Breast epithelium (tissue), 4 donors: ENCODE data around the gene LIPT2. TPM values are rescaled to one million over a fixed set of nuclear protein-coding genes. Genes with fewer than 3 reads are reported as not detected.
"Not testable (repeated sequence)": the region's sequence is repeated elsewhere in the genome, so short reads cannot be mapped to it uniquely, and the experiment has no call there.

Source experiments
- DNase-seq, 2 donors: peaks; one replicate each; pipeline ENCODE4 v3.0.0-alpha.2; 2019; ENCODE audit warnings: low spot score in 2 of 2
- H3K27ac ChIP-seq, 2 donors: fragments of 200-600 bp; sonication (generic) in 1 of 2; one replicate each; pipeline ENCODE4 v1.5.1; 2016 to 2019; ENCODE audit warnings: mild to moderate bottlenecking in 1 of 2
- H3K27me3 ChIP-seq, 2 donors: fragments of 200-600 bp; sonication (generic) in 1 of 2; one replicate each; pipeline versions ENCODE4 v1.5.1 to v1.6.0; 2017 to 2019; ENCODE audit warnings: control low read depth in 1 of 2, mild to moderate bottlenecking in 1 of 2
- H3K36me3 ChIP-seq: fragments of 200-600 bp; one replicate; pipeline ENCODE4 v1.5.1; 2019
- H3K4me1 ChIP-seq, 2 donors: fragments of 200-600 bp; sonication (generic); one replicate each; pipeline ENCODE4 v1.5.1; 2016 to 2019; ENCODE audit warnings: control low read depth in 1 of 2
- H3K4me3 ChIP-seq, 3 donors: fragments of 200-600 bp; sonication (generic); 1 replicate in 2 of 3; 2 replicates in 1 of 3; pipeline ENCODE4 v1.5.1; 2016 to 2019; ENCODE audit warnings: mild to moderate bottlenecking in 3 of 3, moderate library complexity in 2 of 3
- H3K9me3 ChIP-seq, 2 donors: fragments of 200-600 bp; sonication (generic) in 1 of 2; one replicate each; pipeline ENCODE4 v1.5.1; 2016 to 2019; ENCODE audit warnings: control low read depth in 1 of 2
- POLR2A ChIP-seq: fragments of 450-650 bp; IDR thresholded peaks from one replicate; pipeline ENCODE4 v1.6.1; 2016; ENCODE audit warnings: antibody characterized with exemption, mild to moderate bottlenecking, moderate library complexity
- POLR2AphosphoS5 ChIP-seq, 3 donors: sonication (generic); formaldehyde crosslinking; IDR thresholded peaks; one replicate each; pipeline ENCODE4 v1.6.1; 2017; ENCODE audit warnings: antibody characterized with exemption in 3 of 3
- intact Hi-C: fragments of 100-400 bp; cut with DNase I; formaldehyde crosslinking; loops from one replicate; pipeline ENCODE4 v1.15.1; 2023; ENCODE audit warnings: low total_unique reads
- total RNA-seq, 3 donors: library from RNA; depleted of rRNA; stranded (reverse); fragments of >200 nt; gene quantifications; one replicate each; pipeline ENCODE4 v1.1.0, GENCODE V29; 2016
- TF ChIP-seq, protein P1 (sequence below), 3 donors: fragments of 450-650 bp; IDR thresholded peaks; one replicate each; pipeline ENCODE4 v1.5.1; 2016 to 2017; ENCODE audit warnings: antibody characterized with exemption in 3 of 3, mild to moderate bottlenecking in 3 of 3, moderate library complexity in 3 of 3

LIPT2 gene
- total RNA-seq, 3 donors from 2014 or later = 2.0 to 13.5 (median 9.8) TPM

GRCh38 chr11:74522776-74523175 lies 29.3 kb upstream of the LIPT2 start:
- Histone ChIP-seq H3K4me3 (no peak overlapping the region), H3K4me1 (no peaks in the 10 kb centered on the region), H3K36me3 (no peaks in the 10 kb centered on the region), H3K27ac (no peak overlapping the region), H3K27me3 (no peaks in the 10 kb centered on the region), H3K9me3 (no peaks in the 10 kb centered on the region)
- TF ChIP-seq POLR2A = no peak
- TF ChIP-seq POLR2AphosphoS5 (IDR thresholded peaks at IDR 0.05) = no peak
- TF ChIP-seq, protein P1, sequence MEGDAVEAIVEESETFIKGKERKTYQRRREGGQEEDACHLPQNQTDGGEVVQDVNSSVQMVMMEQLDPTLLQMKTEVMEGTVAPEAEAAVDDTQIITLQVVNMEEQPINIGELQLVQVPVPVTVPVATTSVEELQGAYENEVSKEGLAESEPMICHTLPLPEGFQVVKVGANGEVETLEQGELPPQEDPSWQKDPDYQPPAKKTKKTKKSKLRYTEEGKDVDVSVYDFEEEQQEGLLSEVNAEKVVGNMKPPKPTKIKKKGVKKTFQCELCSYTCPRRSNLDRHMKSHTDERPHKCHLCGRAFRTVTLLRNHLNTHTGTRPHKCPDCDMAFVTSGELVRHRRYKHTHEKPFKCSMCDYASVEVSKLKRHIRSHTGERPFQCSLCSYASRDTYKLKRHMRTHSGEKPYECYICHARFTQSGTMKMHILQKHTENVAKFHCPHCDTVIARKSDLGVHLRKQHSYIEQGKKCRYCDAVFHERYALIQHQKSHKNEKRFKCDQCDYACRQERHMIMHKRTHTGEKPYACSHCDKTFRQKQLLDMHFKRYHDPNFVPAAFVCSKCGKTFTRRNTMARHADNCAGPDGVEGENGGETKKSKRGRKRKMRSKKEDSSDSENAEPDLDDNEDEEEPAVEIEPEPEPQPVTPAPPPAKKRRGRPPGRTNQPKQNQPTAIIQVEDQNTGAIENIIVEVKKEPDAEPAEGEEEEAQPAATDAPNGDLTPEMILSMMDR (IDR thresholded peaks at IDR 0.05) = no peak
- no peak for DNase-seq
- intact Hi-C loops = no loop called here

DNA sequence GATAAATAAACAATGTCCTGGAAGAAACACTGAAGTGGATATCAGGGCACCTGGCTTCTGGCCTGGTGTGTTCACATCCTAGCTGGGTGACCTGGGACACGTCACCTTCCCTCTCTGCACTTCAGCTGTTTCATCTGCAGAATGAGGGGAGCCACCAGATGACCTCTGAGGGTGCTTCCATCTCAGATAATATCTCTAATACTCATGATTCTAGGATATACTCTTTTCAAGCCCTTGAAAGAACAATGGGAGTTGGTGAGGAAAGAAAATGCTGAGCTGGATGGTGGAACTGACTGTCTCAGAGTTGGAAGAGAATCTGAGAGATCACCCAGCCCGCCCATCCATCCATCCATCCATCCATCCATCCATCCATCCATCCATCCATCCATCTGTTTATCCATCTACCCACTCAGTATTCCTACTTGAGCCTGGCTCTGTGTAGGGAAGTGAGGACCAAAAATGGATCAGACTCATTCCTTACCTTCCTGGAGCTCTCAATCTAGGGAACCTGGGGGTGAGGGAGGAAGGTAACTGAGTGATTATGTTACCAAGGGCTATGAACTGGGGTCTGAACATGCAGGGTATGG lies 28.2 kb upstream of the LIPT2 start:
- H3K27me3 ChIP-seq = no peaks in the 10 kb centered on the region
- H3K27ac ChIP-seq = no peak overlapping the region
- no peaks in the 10 kb centered on the region for H3K4me1 ChIP-seq
- H3K9me3 ChIP-seq = no peaks in the 10 kb centered on the region
- DNase-seq = no peak
- TF ChIP-seq, protein P1 (IDR thresholded peaks at IDR 0.05) = no peak
- no peak for TF ChIP-seq POLR2A
- no peak for TF ChIP-seq POLR2AphosphoS5 (IDR thresholded peaks at IDR 0.05)
- H3K36me3 ChIP-seq = no peaks in the 10 kb centered on the region
- intact Hi-C loops = no loop called here
- no peak overlapping the region for H3K4me3 ChIP-seq

DNA sequence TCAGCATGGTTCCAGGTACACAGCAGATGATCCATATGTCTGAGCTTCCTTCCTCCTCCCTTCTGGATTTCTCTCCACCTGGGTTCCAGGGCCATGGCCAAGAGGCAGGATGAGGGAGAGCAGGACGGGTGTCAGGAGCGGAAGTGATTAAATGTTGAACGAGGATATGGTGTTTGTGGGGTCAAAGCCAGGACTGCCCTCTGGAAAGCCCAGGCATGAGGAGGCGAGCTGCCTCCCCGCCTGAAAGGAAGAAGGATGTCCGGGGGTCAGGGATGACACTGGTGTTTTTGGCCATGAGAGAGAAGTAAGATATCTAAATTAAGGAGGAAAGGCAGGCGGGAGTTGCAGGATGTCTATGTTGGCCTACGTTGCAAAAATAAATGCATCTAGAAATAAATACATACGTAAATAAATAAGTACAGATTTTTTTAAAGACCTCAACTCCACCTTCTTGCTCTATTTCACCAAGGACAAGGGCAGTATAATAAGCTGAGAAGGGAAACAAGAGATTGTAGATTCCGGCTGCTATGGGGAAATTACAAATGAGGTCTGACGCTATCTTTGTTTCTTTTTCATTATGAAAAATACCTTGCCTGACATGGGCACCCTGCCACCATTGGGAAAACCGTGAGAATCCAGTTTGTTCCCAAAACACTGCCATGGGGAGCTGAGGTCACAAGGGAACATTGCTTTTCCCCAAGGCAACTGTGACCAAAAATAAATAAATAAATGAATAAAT lies 27.6 kb upstream of the LIPT2 start:
- H3K36me3 ChIP-seq = no peaks in the 10 kb centered on the region
- intact Hi-C loops = no loop called here
- H3K27me3 ChIP-seq = no peaks in the 10 kb centered on the region
- no peak overlapping the region for H3K4me3 ChIP-seq
- DNase-seq = no peak
- peaks cover 0 to 3% of the 10 kb centered on the region in 2 donors for H3K9me3 ChIP-seq
- no peak overlapping the region for H3K27ac ChIP-seq
- TF ChIP-seq, protein P1 (IDR thresholded peaks at IDR 0.05) = no peak
- TF ChIP-seq POLR2AphosphoS5 (IDR thresholded peaks at IDR 0.05) = no peak
- TF ChIP-seq POLR2A = no peak
- H3K4me1 ChIP-seq = no peaks in the 10 kb centered on the region

DNA sequence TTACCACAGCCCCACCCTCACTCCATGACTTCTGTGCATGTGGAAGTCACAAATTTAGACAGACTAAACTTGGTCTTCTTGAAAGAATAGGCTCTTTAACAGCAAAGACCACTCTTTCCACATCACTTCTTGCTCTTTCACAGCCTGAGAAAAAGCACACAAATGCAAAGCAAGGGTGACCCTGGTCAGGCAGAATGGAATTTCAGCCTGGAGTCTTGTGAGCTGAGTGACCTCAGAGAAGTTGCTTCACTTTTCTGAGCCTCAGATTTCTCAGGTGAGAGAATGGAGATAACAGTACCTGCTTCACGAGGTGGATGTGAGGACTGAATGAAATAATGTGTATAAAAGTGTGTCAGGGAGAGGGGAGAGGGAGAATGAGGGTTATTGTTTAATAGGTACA lies 26.8 kb upstream of the LIPT2 start:
- Histone ChIP-seq H3K4me1 (no peaks in the 10 kb centered on the region), H3K27ac (no peak overlapping the region), H3K9me3 (peaks cover 0 to 3% of the 10 kb centered on the region in 2 donors), H3K27me3 (no peaks in the 10 kb centered on the region), H3K4me3 (no peak overlapping the region), H3K36me3 (no peaks in the 10 kb centered on the region)
- no peak for DNase-seq
- TF ChIP-seq POLR2AphosphoS5 (IDR thresholded peaks at IDR 0.05) (no peak), POLR2A (no peak)
- TF ChIP-seq, protein P1 (IDR thresholded peaks at IDR 0.05) = no peak
- intact Hi-C loops = no loop called here

DNA sequence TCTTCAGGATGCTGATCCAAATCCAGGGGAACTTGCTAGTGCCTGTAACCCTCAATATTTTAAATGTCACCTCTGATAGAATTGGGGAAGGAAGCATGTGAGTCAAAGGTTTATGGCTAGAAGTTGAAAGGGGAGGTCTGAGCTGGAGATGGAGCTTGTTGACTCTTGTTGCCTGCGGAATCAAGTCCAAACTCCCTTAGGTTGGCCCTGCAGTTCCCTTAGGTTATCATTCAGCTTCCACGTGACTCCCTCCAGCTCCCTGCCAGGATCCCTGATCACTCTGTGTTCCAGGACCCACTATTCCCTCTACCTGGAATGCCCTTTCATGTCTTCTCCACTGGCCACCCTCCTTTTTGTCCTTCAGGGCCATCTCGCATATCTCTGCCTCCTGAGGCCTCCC lies 26.2 kb upstream of the LIPT2 start:
- H3K36me3 ChIP-seq = no peaks in the 10 kb centered on the region
- intact Hi-C loops = no loop called here
- no peak overlapping the region for H3K27ac ChIP-seq
- no peak overlapping the region for H3K4me3 ChIP-seq
- TF ChIP-seq, protein P1 (IDR thresholded peaks at IDR 0.05) = no peak
- TF ChIP-seq POLR2AphosphoS5 (IDR thresholded peaks at IDR 0.05) = no peak
- TF ChIP-seq POLR2A = no peak
- H3K4me1 ChIP-seq = no peaks in the 10 kb centered on the region
- DNase-seq = no peak
- H3K9me3 ChIP-seq = peaks cover 0 to 3% of the 10 kb centered on the region in 2 donors
- no peaks in the 10 kb centered on the region for H3K27me3 ChIP-seq

DNA sequence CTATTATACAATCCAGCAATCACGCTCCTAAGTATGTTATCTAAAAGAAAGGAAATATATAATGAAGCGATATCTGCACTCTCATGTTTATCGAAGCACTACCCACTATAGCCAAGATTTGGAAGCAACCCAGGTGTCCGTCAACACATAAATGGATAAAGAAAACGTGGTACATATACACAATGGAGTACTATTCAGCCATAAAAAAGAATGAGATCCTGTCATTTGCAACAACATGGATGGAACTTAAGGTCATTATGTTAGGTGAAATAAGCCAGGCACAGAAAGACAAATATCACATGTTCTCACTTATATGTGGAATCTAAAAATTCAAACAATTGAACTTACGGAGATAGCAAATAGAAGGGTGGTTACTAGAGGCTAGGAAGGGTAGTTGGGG lies 24.1 kb upstream of the LIPT2 start:
- H3K27ac ChIP-seq, H3K36me3 ChIP-seq, DNase-seq, H3K4me1 ChIP-seq, H3K4me3 ChIP-seq, H3K27me3 ChIP-seq, H3K9me3 ChIP-seq, intact Hi-C loops: not testable (repeated sequence)
